AG04449 (cell line): Measurements from ENCODE around the gene SYTL4.
A peak's percentile ranks its signal among the peaks of the same experiment; 100 is the strongest.

Experiments
- CTCF ChIA-PET: fragments of 350-600 bp; formaldehyde crosslinking; extraction: SDS; loops from one replicate; lab custom pipeline; 2021; ENCODE audit warnings: antibody characterized with exemption; lab: Yijun Ruan, JAX
- POLR2A ChIA-PET: fragments of 400-600, 350-600 bp; formaldehyde crosslinking; extraction: SDS; loops from one replicate; lab custom pipeline; 2020; ENCODE audit warnings: antibody characterized with exemption, inconsistent platforms; lab: Yijun Ruan, JAX
- DNase-seq: peaks from one replicate; pipeline ENCODE4 v3.0.0-alpha.2; 2010; ENCODE audit warnings: low read depth, low spot score
- H3K4me3 ChIP-seq: 2 replicates; pipeline ENCODE4 v1.5.1; 2011; ENCODE audit warnings: low read depth, mild to moderate bottlenecking, control low read depth, low read length
- TF ChIP-seq, protein P1 (sequence below): IDR thresholded peaks from one replicate; pipeline ENCODE4 v1.5.1; 2011; ENCODE audit warnings: mild to moderate bottlenecking, moderate library complexity, low read length, control low read depth, inconsistent platforms; ENCODE audit not compliant: insufficient read depth; ENCODE audit errors: missing control alignments

SYTL4 gene

DNA sequence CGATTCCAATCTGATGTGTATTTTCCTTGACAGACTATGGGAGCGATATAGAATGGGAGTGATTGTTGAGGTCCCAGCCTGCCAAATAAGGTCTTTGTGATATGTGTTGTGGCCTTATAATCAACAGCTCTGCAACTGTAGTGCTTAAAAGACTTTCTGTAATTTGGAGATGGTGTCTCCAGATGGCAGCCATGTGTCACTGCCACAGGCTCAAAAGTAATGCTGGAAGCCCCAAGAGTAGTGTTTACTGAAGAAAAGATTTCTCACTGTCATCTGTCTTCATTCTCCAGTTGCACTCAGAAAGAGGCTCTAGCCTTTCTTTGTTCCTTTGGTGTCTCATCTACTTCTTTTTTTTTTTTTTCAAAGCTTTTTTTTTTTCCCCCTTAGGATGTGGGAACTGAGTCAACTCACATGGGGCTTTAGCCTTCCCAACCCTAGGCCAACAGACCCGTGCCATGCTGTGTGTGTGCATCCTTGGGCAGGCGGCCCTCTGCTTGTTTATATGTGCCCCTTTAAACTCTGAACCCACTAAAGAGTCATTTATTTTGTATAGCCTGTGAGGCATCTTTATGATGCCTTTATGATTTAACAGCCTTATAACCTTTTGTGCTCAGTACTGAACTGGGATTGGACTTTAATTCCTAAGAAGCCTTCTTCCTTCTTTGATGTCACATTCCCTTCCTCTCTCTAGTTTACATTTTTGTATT is 72.3 kb downstream of the SYTL4 start:
- ChIA-PET CTCF (interaction anchor here (2.3 kb wide), 1 partner anchor 11 kb away, joined by 17 read pairs; no protein-coding TSS in a partner anchor), POLR2A (no interaction called here)
- TF ChIP-seq, protein P1, sequence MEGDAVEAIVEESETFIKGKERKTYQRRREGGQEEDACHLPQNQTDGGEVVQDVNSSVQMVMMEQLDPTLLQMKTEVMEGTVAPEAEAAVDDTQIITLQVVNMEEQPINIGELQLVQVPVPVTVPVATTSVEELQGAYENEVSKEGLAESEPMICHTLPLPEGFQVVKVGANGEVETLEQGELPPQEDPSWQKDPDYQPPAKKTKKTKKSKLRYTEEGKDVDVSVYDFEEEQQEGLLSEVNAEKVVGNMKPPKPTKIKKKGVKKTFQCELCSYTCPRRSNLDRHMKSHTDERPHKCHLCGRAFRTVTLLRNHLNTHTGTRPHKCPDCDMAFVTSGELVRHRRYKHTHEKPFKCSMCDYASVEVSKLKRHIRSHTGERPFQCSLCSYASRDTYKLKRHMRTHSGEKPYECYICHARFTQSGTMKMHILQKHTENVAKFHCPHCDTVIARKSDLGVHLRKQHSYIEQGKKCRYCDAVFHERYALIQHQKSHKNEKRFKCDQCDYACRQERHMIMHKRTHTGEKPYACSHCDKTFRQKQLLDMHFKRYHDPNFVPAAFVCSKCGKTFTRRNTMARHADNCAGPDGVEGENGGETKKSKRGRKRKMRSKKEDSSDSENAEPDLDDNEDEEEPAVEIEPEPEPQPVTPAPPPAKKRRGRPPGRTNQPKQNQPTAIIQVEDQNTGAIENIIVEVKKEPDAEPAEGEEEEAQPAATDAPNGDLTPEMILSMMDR = no peak
- no peak for DNase-seq
- H3K4me3 ChIP-seq = no peak overlapping the region

DNA sequence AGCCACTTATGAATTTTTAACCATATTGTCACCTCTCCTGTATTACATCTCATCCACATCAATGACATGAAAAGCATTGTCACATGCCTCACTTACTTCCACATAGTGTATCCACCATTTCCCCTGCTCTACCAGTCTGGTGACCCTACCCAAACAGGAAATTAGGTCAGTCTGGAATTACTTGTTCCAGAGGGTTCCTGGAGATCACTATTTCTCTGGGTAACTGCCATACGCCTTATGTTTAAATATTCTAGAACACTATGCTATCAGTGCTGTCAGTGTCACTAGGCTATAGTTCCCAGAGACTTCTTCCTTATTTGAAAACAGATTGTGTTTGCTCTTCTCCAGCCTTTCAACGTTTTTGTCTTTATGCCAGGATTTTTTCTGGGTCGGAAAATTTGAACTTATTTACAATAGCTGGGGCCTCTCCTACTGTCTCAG is 73.0 kb downstream of the SYTL4 start:
- no peak overlapping the region for H3K4me3 ChIP-seq
- DNase-seq = no peak
- TF ChIP-seq, protein P1 = no peak
- CTCF ChIA-PET = interaction anchor here (1.0 to 2.3 kb wide), 4 partner anchors 12 to 147 kb away, joined by 3 to 17 read pairs (median 4); partner anchors contain the start of gene TSPAN6
- POLR2A ChIA-PET = no interaction called here

DNA sequence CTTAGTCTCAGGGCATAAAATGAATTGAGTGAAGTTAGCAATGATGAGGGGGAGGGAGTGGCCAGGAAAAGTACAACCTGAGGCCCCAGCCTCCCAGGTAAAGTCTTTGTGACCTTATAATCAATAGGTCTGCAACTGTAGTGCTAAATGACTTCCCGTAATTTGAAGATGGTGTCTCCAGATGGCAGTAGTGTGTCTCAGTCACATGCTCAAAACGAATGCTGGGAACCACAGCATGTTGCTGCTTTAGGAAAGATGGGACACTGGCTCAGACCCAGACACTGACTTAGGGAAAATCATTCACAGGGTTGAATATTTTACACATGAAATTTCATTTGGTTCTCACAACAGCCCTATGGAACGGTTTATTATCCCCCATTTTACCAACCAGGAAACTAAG is 77.7 kb downstream of the SYTL4 start:
- DNase-seq = no peak
- TF ChIP-seq, protein P1 = peak; percentile 14
- H3K4me3 ChIP-seq = no peak overlapping the region
- ChIA-PET CTCF (interaction anchor here (0.7 to 3.6 kb wide), 13 partner anchors 8 to 114 kb away, joined by 3 to 22 read pairs (median 4); partner anchors contain the start of gene TSPAN6), POLR2A (no interaction called here)

DNA sequence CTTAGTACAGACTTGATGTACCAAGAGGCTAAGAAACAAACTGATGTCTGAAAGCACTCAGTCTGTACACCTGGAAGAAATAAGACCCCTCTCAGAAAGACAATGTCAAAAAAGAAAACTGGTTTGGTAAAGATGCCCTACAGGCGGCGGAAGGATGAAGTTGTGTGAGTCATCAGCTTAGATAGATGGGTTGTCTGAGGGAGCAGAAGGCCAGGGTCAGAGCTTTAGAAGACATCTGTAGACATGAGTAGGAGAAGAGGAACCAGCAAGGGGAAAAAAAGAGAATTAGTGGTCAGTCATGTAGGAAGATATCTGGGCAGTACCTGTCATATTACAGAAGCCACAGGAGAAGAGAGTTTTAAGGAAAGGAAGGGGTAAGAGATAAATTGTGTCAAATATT is 79.7 kb downstream of the SYTL4 start:
- CTCF ChIA-PET = interaction anchor here (0.8 to 3.6 kb wide), 6 partner anchors 10 to 116 kb away, joined by 3 to 22 read pairs (median 10); partner anchors contain the start of gene TSPAN6
- POLR2A ChIA-PET = no interaction called here
- TF ChIP-seq, protein P1 = no peak

DNA sequence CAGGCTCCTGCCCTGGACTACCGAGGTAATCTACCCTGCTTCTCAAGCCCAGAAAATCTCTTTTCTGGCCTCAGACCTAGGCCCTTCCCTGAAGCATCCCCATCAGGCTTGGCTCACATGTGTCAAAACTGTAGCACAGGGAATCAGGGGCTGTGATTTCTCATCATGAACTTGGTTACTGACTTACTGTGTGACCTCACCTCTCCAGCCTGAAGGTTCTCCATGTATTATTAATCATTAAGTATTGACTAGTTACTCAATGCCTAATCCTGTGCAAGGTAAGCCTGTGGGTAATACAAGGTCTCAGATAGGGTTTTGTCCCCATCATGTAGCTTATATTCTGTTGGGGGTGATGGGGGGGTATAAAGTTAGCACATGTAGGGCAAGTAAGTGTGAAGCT is 81.1 kb downstream of the SYTL4 start:
- ChIA-PET CTCF (interaction anchor here (0.7 to 1.6 kb wide), 4 partner anchors 13 to 34 kb away, joined by 3 to 9 read pairs (median 4); no protein-coding TSS in a partner anchor), POLR2A (no interaction called here)
- H3K4me3 ChIP-seq = no peak overlapping the region
- DNase-seq = no peak
- TF ChIP-seq, protein P1 = no peak

More for the DNA sequence above, 79.7 kb downstream of the SYTL4 start:
- H3K4me3 ChIP-seq = no peak overlapping the region
- no peak for DNase-seq

DNA sequence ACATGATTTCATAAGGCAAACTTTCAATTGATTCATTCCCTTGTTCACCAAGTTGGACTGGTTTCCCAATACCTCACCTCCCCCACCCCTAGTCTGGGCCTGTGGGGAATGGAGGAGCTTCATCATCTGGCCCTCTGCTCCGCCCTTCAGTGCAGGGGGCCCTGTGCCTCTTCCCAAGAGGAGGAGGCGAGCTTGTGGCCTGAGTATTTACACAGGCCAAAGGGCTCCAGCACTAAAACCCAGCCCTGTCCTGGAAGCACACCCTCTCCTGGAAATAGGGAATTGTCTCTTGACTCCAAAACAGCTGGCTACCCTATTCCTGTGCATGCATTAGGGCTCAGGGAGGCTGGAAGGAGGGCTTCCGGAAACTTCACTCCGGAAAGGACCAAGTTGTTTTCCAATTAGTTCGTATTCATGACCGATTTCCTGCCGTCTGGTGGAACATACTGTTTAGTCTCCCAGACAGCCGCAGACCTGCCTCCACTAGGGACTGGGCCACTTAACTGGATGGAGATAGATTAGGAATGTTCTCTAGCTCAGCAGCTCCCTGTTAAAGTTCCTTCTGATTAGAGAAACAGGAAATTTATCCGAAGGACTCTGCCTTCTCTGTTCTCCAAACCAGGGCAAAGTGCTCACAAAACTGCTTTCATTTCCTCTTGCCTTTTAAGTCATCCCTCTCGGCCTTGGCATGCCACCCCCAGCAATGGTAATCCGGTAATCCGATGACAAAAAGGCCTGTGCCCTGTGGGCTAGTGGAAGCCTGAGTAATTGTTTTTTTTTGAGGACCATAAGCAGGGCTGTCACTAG is 82.2 kb downstream of the SYTL4 start:
- DNase-seq = peak; percentile 72
- ChIA-PET POLR2A (interaction anchor here (0.5 to 1.0 kb wide), 3 partner anchors 22 to 230 kb away, joined by 3 to 4 read pairs (median 3); no protein-coding TSS in a partner anchor), CTCF (interaction anchor here (0.6 to 3.4 kb wide), 8 partner anchors 9 to 35 kb away, joined by 3 to 24 read pairs (median 4); partner anchors contain the start of gene TSPAN6)
- TF ChIP-seq, protein P1 = no peak
- no peak overlapping the region for H3K4me3 ChIP-seq
